ENCODE measurements around the gene FAM83B. TPM values are rescaled to one million over a fixed set of nuclear protein-coding genes. Genes with fewer than 3 reads are reported as not detected.

The FAM83B gene
- polyA plus RNA-seq, 1 of the 3 experiments (the other 2 are of a cell fraction) = not detected

DNA sequence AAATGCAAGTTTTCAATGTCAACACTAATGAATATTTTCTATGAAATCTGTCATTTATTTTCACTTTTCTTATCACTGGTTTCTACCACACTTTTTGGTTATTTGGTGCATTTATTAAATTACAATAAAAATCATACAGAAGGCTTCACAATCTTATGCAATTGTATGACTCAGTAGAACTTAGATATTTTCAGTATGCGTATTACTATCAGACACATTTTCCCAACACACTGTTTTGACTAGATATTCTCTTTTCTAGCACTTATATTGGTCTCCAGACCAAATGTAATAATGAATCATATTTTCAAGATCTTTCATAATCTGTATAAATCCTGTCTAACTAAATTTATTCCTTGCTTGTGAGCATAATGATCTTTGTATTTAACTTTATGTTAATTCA is 74.1 kb downstream of the FAM83B start:
- no peaks in the 10 kb centered on the region for H3K9me3 ChIP-seq
- H3K4me3 ChIP-seq (ENCODE audit: low read depth in 2 of 2, low read length in 1 of 2) = no peak overlapping the region
- H3K9ac ChIP-seq = no peak overlapping the region
- no peaks in the 10 kb centered on the region for H3K27me3 ChIP-seq (ENCODE audit: insufficient read depth)
- H3K9me2 ChIP-seq = no peaks in the 10 kb centered on the region
- no peak for DNase-seq
- no peaks in the 10 kb centered on the region for H3K4me1 ChIP-seq (ENCODE audit: control insufficient read depth in 1 of 2, insufficient read depth in 2 of 2, low read depth in 1 of 2, low read length in 1 of 2)
- no peak overlapping the region for H3K27ac ChIP-seq (ENCODE audit: low read depth in 2 of 2, low read length in 1 of 2)
- no peaks in the 10 kb centered on the region for H4K20me1 ChIP-seq (ENCODE audit: insufficient read depth)
- WGBS (ENCODE audit: low lambda C conversion rate) = 56% methylated on average over 1 of the region's 1 CpG
- POLR2A ChIA-PET = no interaction called here
- no peaks in the 10 kb centered on the region for H3F3A ChIP-seq (replicated peaks; ENCODE audit: insufficient read depth)
- H3K36me3 ChIP-seq (replicated peaks in 1 of 2; ENCODE audit: control insufficient read depth in 1 of 2, insufficient read depth in 2 of 2, low read length in 1 of 2) = no peaks in the 10 kb centered on the region
- CTCF ChIA-PET = no interaction called here
- no peaks in the 10 kb centered on the region for H3K79me2 ChIP-seq (ENCODE audit: insufficient read depth)
- no peak overlapping the region for H3K4me2 ChIP-seq
- H2AFZ ChIP-seq (ENCODE audit: low read depth) = no peak overlapping the region
- TF ChIP-seq NRF1 (IDR thresholded peaks at IDR 0.05; ENCODE audit: low read depth, low read length) (no peak), SMC3 (IDR thresholded peaks at IDR 0.05; ENCODE audit: low read depth, low read length) (no peak), POLR2AphosphoS5 (IDR thresholded peaks at IDR 0.05; ENCODE audit: low read depth, low read length) (no peak), EP300 (IDR thresholded peaks at IDR 0.05; ENCODE audit: borderline replicate concordance in 1 of 2, low read depth in 1 of 2, low read length in 1 of 2) (no peak), REST (IDR thresholded peaks at IDR 0.05; ENCODE audit: low read depth, low read length) (no peak), TAF1 (IDR thresholded peaks at IDR 0.05; ENCODE audit: borderline replicate concordance, low read depth, low read length) (no peak), JUND (IDR thresholded peaks at IDR 0.05) (no peak), RAD21 (IDR thresholded peaks at IDR 0.05; ENCODE audit: low read length) (no peak), RXRA (IDR thresholded peaks at IDR 0.05; ENCODE audit: borderline replicate concordance, low read depth) (no peak)
- TF ChIP-seq, protein P1, sequence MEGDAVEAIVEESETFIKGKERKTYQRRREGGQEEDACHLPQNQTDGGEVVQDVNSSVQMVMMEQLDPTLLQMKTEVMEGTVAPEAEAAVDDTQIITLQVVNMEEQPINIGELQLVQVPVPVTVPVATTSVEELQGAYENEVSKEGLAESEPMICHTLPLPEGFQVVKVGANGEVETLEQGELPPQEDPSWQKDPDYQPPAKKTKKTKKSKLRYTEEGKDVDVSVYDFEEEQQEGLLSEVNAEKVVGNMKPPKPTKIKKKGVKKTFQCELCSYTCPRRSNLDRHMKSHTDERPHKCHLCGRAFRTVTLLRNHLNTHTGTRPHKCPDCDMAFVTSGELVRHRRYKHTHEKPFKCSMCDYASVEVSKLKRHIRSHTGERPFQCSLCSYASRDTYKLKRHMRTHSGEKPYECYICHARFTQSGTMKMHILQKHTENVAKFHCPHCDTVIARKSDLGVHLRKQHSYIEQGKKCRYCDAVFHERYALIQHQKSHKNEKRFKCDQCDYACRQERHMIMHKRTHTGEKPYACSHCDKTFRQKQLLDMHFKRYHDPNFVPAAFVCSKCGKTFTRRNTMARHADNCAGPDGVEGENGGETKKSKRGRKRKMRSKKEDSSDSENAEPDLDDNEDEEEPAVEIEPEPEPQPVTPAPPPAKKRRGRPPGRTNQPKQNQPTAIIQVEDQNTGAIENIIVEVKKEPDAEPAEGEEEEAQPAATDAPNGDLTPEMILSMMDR (IDR thresholded peaks at IDR 0.05) = no peak
- TF ChIP-seq, protein P2, sequence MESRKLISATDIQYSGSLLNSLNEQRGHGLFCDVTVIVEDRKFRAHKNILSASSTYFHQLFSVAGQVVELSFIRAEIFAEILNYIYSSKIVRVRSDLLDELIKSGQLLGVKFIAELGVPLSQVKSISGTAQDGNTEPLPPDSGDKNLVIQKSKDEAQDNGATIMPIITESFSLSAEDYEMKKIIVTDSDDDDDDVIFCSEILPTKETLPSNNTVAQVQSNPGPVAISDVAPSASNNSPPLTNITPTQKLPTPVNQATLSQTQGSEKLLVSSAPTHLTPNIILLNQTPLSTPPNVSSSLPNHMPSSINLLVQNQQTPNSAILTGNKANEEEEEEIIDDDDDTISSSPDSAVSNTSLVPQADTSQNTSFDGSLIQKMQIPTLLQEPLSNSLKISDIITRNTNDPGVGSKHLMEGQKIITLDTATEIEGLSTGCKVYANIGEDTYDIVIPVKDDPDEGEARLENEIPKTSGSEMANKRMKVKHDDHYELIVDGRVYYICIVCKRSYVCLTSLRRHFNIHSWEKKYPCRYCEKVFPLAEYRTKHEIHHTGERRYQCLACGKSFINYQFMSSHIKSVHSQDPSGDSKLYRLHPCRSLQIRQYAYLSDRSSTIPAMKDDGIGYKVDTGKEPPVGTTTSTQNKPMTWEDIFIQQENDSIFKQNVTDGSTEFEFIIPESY (IDR thresholded peaks at IDR 0.05; ENCODE audit: borderline replicate concordance, low read depth) = no peak
- TF ChIP-seq, protein P3, sequence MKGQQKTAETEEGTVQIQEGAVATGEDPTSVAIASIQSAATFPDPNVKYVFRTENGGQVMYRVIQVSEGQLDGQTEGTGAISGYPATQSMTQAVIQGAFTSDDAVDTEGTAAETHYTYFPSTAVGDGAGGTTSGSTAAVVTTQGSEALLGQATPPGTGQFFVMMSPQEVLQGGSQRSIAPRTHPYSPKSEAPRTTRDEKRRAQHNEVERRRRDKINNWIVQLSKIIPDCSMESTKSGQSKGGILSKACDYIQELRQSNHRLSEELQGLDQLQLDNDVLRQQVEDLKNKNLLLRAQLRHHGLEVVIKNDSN (IDR thresholded peaks at IDR 0.05; ENCODE audit: borderline replicate concordance, low read depth) = no peak
- TF ChIP-seq, protein P4, sequence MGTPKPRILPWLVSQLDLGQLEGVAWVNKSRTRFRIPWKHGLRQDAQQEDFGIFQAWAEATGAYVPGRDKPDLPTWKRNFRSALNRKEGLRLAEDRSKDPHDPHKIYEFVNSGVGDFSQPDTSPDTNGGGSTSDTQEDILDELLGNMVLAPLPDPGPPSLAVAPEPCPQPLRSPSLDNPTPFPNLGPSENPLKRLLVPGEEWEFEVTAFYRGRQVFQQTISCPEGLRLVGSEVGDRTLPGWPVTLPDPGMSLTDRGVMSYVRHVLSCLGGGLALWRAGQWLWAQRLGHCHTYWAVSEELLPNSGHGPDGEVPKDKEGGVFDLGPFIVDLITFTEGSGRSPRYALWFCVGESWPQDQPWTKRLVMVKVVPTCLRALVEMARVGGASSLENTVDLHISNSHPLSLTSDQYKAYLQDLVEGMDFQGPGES (IDR thresholded peaks at IDR 0.05; ENCODE audit: low read depth, low read length) = no peak

Data from SK-N-SH (cell line).